Measurements from ENCODE around the gene UCKL1. TPM values are rescaled to one million over a fixed set of nuclear protein-coding genes. Genes with fewer than 3 reads are reported as not detected.
A peak's percentile ranks its signal among the peaks of the same experiment; 100 is the strongest.
"Not testable (repeated sequence)": the region's sequence is repeated elsewhere in the genome, so short reads cannot be mapped to it uniquely, and the experiment has no call there.

Gene UCKL1
- 31.0 and 46.9 TPM in 2 replicates for total RNA-seq (2014; rRNA removed; shearing (Covaris generic); ENCODE audit: low replicate concordance)

DNA sequence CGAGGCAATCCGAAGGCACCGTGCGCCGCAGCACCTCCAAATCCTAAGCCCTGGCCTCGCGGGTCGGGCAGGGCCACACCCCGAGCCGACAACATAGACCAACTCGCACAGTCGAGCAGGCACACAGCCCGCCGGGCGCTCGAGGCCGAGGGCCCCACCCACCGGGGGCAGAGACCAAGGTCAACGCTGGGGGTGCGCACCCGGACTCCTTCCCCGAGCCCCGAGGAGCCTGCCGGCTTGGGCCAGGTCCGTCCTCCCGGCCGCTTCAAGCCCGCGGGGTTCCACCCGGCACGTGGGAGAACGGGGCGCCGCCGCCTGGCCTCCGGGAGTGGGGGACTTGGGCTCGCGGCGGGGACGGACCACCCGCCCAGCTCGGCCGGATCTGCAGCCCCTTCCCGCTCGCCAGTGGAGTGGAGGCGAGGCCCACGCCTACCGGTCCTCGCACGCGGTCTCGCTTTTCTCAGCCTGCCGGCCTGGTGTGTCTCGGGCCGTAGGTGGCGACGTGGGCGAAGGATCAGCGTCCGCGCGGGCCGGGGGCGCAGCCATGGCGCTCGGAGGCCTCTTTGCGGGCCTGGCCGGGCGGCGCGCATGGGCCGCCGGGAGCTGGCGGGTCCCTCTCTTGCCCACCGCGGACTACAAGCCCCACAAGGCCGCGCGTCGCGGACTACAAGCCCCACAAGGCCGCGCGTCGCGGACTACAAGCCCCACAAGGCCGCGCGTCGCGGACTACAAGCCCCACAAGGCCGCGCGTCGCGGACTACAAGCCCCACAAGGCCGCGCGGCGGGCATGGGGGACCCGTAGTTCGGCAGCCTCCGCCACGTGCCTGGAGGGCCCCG lies at the start of gene UCKL1:
Gene UCKL1, minus strand, starts transcription at position 590 of the 837 bp plus-strand sequence. Its CDS starts 44 bp downstream, at position 546.
- peak; percentile 91 for DNase-seq (ENCODE audit: low read depth)
- in situ Hi-C loops (cut with HindIII; ENCODE audit: low pct_unique_long_range_greater_than_20kb, low sequenced_read_pairs) = no loop called here

- no peak for DNase-seq (ENCODE audit: low read depth)
- in situ Hi-C loops (cut with HindIII; ENCODE audit: low pct_unique_long_range_greater_than_20kb, low sequenced_read_pairs) = no loop called here
Observed at GRCh38 chr20:64005394-64005793, 49.2 kb upstream of the UCKL1 start.

DNA sequence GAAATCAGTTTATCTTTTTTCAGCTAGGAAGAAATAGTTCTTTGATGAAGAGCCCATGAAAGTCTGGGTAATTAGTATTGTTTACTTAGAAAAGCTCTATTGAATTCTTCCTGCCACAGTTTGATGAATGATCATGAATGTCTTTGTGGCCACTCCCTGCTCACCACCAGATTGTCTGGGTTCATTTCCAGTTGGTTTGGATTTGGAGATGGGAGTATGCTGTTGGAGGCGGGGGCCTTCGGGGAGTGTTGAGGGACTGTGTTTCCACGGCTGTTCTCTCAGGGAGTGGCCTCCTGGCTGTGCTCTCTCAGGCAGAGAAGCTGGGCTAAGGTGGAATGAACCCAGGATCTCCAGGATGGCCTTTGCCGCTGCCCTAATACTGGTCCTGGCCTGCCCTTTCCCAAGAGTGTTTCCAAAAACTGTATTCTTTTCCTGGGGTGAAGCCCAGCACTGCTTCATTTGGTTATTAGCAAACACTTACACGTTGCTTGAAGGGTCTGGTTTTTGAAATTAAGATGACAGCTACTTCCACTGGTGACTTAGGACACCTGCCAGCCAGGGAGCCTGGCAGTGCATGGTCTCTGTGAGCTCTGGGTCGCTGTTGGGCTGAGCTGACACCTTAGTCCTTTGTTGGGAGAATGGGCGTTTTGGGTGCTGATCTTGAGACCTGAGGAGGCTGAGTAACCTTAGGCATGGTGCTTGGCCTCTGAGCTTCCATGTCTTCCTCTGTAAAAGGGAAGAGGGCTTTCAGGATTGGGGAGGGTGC lies 47.9 kb upstream of the UCKL1 start:
- in situ Hi-C loops (cut with HindIII; ENCODE audit: low pct_unique_long_range_greater_than_20kb, low sequenced_read_pairs) = no loop called here
- DNase-seq (ENCODE audit: low read depth) = peak; percentile 78

DNA sequence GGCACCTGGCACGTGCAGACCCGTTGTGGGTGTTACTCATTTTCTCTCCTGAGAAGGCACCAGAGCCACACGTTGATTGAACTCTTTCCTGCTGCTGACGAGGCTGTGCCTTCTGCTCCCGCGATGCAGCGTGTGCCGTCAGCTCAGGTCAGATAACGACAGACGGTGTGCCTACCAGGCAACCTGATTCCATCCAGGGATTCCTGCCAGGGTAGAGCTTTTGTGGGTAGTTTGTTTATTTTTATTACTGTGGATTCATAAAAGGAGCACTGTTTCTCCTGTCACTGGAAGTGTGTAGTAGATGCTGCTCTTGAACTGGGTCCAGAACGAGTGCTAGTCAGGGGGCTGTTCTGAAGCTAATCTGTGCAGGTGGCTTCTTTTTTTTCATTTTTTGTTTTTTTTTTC lies 45.4 kb upstream of the UCKL1 start:
- DNase-seq (ENCODE audit: low read depth) = peak; percentile 75
- in situ Hi-C loops (cut with HindIII; ENCODE audit: low pct_unique_long_range_greater_than_20kb, low sequenced_read_pairs) = no loop called here

GRCh38 chr20:64000906-64001305 lies 44.7 kb upstream of the UCKL1 start:
- in situ Hi-C loops (cut with HindIII; ENCODE audit: low pct_unique_long_range_greater_than_20kb, low sequenced_read_pairs) = no loop called here

GRCh38 chr20:63982937-63983336 lies 26.7 kb upstream of the UCKL1 start:
- in situ Hi-C loops (cut with HindIII; ENCODE audit: low pct_unique_long_range_greater_than_20kb, low sequenced_read_pairs) = no loop called here
- DNase-seq (ENCODE audit: low read depth) = no peak

More at GRCh38 chr20:64000906-64001305, 44.7 kb upstream of the UCKL1 start:
- DNase-seq (ENCODE audit: low read depth) = no peak

DNA sequence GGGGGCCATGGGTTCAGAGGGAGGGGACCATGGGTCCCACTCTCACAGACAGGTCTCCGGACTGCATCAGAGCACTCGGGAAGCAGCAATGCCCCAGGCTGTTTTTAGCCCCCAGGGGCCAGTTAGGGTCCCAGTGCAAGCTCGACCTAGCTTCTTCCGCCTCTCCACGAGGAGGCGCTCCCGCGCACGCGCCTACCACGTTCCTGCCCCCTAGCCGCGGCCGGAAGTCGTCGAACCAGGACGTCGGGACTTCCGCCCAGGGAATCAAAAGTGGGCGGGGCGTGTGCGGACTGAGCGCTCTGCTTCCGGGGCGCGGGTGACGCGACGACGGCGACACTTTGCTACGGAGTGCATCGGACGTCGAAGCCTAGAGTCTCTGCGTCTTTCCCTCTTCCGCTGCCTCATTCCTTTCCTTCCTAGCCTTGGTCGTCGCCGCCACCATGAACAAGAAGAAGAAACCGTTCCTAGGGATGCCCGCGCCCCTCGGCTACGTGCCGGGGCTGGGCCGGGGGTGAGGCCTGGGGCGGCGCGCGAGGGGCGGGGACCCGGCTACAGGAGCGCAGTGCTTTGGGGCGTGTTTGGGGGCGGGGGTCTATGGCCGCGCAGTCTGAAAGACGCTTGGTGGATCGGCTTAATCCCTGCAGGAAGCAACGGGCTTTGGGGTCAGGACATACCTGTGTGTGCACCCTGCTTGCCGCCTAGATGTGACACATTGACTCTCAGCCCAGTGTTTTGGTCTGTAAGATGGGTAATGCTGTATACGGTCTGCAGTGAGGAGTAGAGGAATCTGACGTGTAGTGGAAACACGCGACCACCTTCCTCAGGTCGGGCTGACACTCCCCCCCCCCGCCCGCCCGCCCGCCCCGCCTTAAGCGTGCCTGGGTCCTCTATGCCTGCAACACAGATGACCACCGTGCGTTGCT lies 24.9 kb upstream of the UCKL1 start, which contains the start of gene PRPF6:
Gene PRPF6, plus strand, starts transcription at position 327 of the 923 bp plus-strand sequence. Its CDS starts 114 bp downstream, at position 441.
- in situ Hi-C loops (cut with HindIII; ENCODE audit: low pct_unique_long_range_greater_than_20kb, low sequenced_read_pairs) = no loop called here
- DNase-seq (ENCODE audit: low read depth) = peak; percentile 90

DNA sequence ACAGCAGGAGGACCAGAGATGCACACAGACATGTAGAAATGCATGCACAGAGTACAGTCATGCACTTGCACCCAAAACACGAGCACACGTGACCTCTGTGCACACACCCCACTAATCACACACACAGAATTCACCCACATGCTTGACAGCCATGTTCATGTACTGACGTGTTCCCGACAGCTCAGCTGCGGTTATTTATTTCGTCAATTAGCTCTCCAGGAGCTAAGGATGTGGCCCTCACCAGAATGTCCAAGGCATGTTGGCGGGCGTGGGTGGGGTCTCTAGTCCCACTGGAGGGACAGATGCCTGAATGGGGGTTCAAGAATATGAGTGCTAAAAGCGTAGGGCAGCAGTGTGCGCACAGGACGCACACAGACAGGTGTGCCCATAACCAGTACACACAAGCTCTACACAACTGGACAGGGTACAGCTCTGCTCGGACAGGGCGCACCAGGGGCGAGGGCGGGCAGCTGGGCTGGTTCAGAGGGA lies 24.1 kb upstream of the UCKL1 start:
- DNase-seq (ENCODE audit: low read depth) = no peak
- in situ Hi-C loops (cut with HindIII; ENCODE audit: low pct_unique_long_range_greater_than_20kb, low sequenced_read_pairs) = no loop called here

DNA sequence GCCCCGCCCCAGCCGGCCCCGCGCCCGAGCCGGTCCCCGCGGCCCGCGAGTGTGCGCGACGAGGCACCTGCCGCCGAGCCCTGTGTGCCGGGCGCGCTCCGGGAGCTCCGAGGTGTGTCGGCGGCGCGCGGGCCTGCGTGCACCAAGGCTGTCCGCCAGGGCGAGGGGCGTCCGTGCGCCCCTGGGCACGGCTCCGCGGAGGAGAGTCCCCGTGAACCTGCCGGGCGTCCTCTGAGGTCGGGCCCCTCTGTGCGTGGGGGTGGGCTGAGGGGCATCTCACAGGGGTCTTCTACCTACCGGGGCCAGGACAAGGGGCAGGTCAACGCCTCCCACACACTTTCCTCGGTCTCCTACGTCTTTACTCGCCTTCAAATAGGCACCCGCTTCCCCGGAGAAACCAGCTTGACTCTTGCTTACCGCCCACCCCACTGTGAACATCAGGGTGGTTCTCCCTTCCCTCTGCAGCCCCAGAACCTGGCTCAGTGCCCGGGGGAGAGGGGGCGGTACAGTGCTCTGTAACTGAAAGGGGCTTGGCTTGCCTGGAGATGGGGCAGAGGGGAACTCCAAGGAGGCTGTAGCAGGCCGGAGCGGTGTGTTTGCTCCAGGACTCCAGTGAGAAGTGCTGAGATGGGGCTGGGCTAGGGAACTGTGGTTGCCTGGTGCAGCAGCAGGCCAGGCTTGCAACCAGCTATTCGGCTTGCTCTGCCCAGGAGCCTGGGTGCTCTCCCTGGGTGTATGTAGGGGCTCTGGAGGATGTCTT lies 23.5 kb upstream of the UCKL1 start, which contains the start of gene SAMD10:
Gene SAMD10, minus strand, starts transcription at position 86 of the 760 bp plus-strand sequence. CDS start 175 bp downstream, outside the sequence.
- in situ Hi-C loops (cut with HindIII; ENCODE audit: low pct_unique_long_range_greater_than_20kb, low sequenced_read_pairs) = no loop called here

GRCh38 chr20:63979229-63979556 lies 23.0 kb upstream of the UCKL1 start:
- DNase-seq (ENCODE audit: low read depth) = no peak
- in situ Hi-C loops (cut with HindIII; ENCODE audit: low pct_unique_long_range_greater_than_20kb, low sequenced_read_pairs) = no loop called here

More for the DNA sequence above, 23.5 kb upstream of the UCKL1 start, which contains the start of gene SAMD10:
- peak; percentile 87 for DNase-seq (ENCODE audit: low read depth)

- in situ Hi-C loops (cut with HindIII; ENCODE audit: low pct_unique_long_range_greater_than_20kb, low sequenced_read_pairs) = no loop called here
- peak; percentile 66 for DNase-seq (ENCODE audit: low read depth)
Observed at GRCh38 chr20:63978319-63979228, 22.4 kb upstream of the UCKL1 start.

DNA sequence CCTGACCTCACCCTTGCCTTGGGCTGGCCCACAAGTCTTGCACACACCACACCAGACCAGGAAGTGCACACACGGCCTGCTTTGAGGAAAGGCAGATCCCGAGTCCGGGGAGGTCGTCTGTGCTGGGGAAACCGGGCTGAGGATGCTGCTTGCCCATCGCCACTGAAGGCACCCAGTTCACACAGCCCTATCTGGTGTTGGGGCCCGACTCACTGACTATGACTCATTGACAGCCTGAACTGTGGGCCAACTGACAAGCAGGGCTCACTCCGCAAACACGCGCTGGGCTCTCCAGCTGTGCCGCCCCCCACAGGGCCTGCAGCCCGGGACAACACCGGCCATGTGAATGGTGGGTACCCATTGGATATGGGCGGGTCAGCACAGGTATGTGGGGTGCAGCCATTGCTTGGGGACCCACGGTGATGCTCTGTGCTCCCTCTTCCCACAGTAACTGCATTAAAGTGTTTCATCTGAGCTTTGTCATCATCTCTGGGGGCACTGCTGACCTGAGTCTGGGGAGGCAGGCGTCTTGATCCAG lies 21.6 kb upstream of the UCKL1 start:
- in situ Hi-C loops (cut with HindIII; ENCODE audit: low pct_unique_long_range_greater_than_20kb, low sequenced_read_pairs) = no loop called here
- DNase-seq (ENCODE audit: low read depth) = no peak

DNA sequence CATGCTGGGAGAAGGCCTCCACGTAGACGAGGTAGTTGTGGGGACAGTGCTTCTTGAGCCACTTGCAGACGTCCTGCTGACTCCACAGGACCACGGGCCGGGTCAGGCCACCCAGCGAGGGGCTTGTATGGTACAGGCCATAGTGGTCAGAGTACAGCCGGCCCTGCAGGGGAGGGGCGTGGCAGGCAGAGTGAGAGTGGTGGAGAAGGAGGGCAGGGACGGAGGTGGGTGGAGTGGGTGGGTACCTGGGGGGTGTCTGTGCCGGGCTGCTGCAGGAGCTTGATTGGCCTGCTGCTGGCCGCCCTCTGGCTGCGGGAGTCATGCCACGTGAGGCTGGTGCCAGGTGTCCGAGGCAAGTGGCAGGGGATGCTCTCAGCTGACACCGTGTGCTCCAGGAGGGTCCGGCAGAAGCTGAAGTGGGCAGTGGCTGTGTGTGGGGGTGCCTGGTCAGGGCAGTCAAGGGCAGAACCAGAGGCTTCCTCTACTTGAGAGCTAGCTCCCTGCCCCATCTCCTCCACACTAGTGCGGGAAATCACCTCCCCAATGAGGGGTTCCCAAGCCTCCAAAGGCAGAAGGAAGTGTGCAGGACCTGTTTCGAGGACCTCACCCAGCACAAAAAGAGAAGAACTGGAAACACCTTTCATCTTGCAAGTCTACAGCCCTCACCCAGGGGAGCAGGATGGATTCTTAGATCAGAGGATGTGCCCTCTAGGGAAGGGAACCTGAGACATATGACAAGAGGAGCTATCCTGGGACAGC lies 20.9 kb upstream of the UCKL1 start:
- in situ Hi-C loops (cut with HindIII; ENCODE audit: low pct_unique_long_range_greater_than_20kb, low sequenced_read_pairs) = no loop called here
- DNase-seq (ENCODE audit: low read depth) = no peak

- in situ Hi-C loops (cut with HindIII; ENCODE audit: low pct_unique_long_range_greater_than_20kb, low sequenced_read_pairs); DNase-seq (ENCODE audit: low read depth): not testable (repeated sequence)
Observed at GRCh38 chr20:63976511-63976910, 20.3 kb upstream of the UCKL1 start.

DNA sequence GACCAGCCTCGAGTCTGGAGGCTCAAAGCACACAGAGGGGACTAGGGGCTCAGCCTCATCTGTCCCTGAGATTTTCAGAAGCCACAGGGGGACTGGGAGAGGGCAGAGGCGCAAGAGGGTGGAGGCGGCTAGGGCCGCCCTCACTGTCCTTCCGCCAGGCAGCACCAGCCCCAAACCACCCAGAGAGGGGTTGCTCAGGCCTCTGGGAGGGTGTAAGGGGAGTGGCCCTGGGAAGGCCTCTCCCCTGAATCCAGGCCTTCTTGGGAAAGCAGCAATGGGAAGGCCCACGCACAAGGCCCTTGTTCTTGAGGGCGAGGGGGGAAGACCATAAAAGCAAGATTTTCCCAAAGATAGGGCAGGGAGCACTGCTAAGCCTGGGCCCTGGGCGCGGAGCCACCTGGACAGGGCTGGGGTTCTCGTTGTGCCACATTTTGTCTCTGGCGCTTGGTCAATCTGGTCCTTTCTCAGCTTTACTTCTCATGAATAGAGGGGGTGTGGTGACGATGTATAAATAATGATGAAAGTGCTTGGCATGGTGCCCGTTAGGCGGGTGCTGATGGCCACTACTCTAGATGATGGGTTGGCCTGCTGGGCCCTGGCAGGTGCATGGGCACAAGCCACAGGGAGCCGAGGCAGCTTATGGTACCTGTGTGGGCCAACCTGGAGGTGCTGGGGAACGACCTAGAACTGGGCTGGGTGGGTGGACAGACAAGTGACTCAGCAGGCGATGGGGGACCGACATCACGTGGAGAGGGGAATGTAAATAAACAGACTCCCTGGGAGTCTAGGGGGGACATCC lies 18.4 kb upstream of the UCKL1 start:
- peak; percentile 30 for DNase-seq (ENCODE audit: low read depth)
- in situ Hi-C loops (cut with HindIII; ENCODE audit: low pct_unique_long_range_greater_than_20kb, low sequenced_read_pairs) = no loop called here

Data from Caki2 (cell line).